ENCODE measurements around the gene ATP10A. TPM values are rescaled to one million over a fixed set of nuclear protein-coding genes. Genes with fewer than 3 reads are reported as not detected.
"Not testable (repeated sequence)": the region's sequence is repeated elsewhere in the genome, so short reads cannot be mapped to it uniquely, and the experiment has no call there.

ATP10A gene
- total and polyA plus RNA-seq, 5 donors from 2014 or later, result 2.8 to 16.1 (median 5.5) TPM

DNA sequence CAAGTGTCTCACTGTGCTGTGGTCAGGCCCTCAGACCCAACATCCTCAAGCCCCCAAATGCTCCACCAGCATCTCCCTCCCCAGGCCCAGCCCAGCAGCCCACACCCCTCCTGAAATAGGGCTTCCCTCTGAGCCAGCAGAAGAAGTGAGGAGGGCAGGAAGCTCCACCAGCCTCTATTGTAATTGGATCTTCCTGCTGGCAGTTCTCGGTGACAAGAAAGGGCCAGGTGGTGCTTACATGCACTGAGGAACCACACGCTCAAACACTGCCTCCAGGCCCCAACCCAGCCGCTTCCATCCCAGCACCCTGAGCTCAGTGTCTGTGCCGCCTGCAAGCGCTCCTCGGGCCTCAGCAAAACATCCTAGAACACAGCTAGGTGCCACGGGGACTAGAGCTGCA, 96.7 kb downstream of the ATP10A start:
- H3K36me3 Mint-ChIP-seq, result peaks cover 28% of the 10 kb centered on the region
- H3K36me3 ChIP-seq (ENCODE audit: control insufficient read depth, insufficient read depth, low read length), result peaks cover 3% of the 10 kb centered on the region
- no peak overlapping the region for H3K27ac Mint-ChIP-seq

DNA sequence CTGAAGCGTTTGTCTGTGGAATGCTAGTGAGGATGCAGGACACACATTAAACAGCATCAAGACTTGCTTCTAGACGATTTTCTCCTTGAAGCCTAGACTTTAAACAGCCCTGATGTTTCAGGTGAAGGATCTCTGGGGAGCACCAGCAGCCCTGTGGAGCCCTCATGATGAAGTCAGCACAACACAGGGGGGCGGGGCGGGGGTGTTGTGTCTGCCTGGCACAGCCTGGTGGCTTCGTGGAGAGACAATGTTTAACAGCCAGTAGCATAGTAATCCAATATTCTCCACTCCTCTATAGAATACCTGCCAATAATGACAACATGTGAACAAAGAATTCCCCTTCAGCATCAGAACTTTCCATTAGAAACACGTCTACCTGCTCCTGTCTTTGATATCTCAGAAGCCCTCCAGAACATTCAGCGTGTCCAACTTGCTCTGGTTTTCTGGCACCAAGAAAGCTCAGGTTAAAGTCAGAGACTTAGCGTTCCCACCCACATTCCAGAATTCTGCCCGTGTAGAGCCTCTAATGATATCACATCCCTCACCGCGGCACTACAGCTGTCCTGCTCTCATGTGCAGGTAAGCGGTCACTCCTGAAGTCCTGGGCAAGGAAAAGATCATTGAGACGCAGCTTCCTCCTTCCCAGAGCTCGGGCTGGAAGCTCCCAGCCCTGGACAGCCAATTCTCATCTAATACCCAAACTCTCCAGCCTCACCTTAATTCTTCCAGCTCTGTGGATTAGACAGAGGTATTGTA, 98.0 kb downstream of the ATP10A start:
- ATAC-seq (ENCODE audit: low read depth in 2 of 2), result no peak
- Histone ChIP-seq H3K36me3 (ENCODE audit: control insufficient read depth, insufficient read depth, low read length) (peaks cover 5% of the 10 kb centered on the region), H3K27me3 (ENCODE audit: control insufficient read depth, insufficient read depth, low read length) (no peaks in the 10 kb centered on the region), H3K27ac (ENCODE audit: insufficient read depth, low read length, poor library complexity, severe bottlenecking) (no peak overlapping the region), H3K4me1 (ENCODE audit: control insufficient read depth, insufficient read depth, low read length, poor library complexity, severe bottlenecking) (no peaks in the 10 kb centered on the region), H3K4me3 (ENCODE audit: low read depth, low read length) (no peak overlapping the region), H3K9me3 (ENCODE audit: control insufficient read depth in 2 of 2, low read length in 2 of 2) (no peaks in the 10 kb centered on the region)
- Mint-ChIP-seq H3K27ac (peak overlapping the region in 1 of 3 donors; percentile 4), H3K4me1 (peaks cover 0 to 5% (median 2%) of the 10 kb centered on the region in 4 donors), H3K27me3 (no peaks in the 10 kb centered on the region), H3K4me3 (no peak overlapping the region), H3K36me3 (peaks cover 28% of the 10 kb centered on the region), H3K9me3 (peaks cover 0 to 4% (median 0%) of the 10 kb centered on the region in 7 donors)
- DNase-seq, result no peak

More for the DNA sequence above, 96.7 kb downstream of the ATP10A start:
- H3K27ac ChIP-seq (ENCODE audit: insufficient read depth, low read length, poor library complexity, severe bottlenecking), result no peak overlapping the region
- H3K4me3 ChIP-seq (ENCODE audit: low read depth, low read length), result no peak overlapping the region
- ATAC-seq (ENCODE audit: low read depth in 2 of 2) (no peak), DNase-seq (no peak)
- H3K4me1 ChIP-seq (ENCODE audit: control insufficient read depth, insufficient read depth, low read length, poor library complexity, severe bottlenecking), result no peaks in the 10 kb centered on the region
- Mint-ChIP-seq H3K9me3 (peaks cover 0 to 4% (median 0%) of the 10 kb centered on the region in 7 donors), H3K27me3 (no peaks in the 10 kb centered on the region), H3K4me3 (no peak overlapping the region), H3K4me1 (peaks cover 0 to 12% (median 5%) of the 10 kb centered on the region in 4 donors)
- H3K9me3 ChIP-seq (ENCODE audit: control insufficient read depth in 2 of 2, low read length in 2 of 2), result no peaks in the 10 kb centered on the region
- H3K27me3 ChIP-seq (ENCODE audit: control insufficient read depth, insufficient read depth, low read length), result no peaks in the 10 kb centered on the region

DNA sequence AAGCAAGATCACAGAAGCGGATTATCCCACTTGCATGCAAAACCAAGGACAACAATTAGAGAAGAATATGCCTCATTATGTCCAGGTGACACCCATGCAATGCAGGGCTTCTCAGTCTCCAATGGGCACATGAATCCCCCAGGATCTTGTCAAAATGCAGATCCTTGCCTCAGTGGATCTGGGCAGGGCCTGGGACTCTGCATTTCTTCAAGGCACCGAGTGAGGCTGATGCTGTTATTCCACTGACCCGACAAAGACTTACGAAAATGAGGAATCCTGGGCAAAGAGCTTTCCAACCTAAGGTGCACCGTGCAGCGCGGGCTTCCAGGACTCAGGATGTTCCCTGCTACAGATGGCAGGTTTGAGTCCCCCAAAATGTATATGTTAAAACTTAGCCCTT, 99.2 kb downstream of the ATP10A start:
- no peaks in the 10 kb centered on the region for H3K9me3 ChIP-seq (ENCODE audit: control insufficient read depth in 2 of 2, low read length in 2 of 2)
- H3K4me3 Mint-ChIP-seq, result no peak overlapping the region
- H3K27me3 ChIP-seq (ENCODE audit: control insufficient read depth, insufficient read depth, low read length), result no peaks in the 10 kb centered on the region
- no peaks in the 10 kb centered on the region for H3K4me1 ChIP-seq (ENCODE audit: control insufficient read depth, insufficient read depth, low read length, poor library complexity, severe bottlenecking)
- H3K27ac Mint-ChIP-seq, result no peak overlapping the region
- DNase-seq (no peak), ATAC-seq (ENCODE audit: low read depth in 2 of 2) (no peak)
- peaks cover 5% of the 10 kb centered on the region for H3K36me3 ChIP-seq (ENCODE audit: control insufficient read depth, insufficient read depth, low read length)
- no peaks in the 10 kb centered on the region for H3K27me3 Mint-ChIP-seq
- H3K27ac ChIP-seq (ENCODE audit: insufficient read depth, low read length, poor library complexity, severe bottlenecking), result no peak overlapping the region
- peaks cover 28% of the 10 kb centered on the region for H3K36me3 Mint-ChIP-seq
- peaks cover 0 to 4% (median 0%) of the 10 kb centered on the region in 7 donors for H3K9me3 Mint-ChIP-seq
- H3K4me3 ChIP-seq (ENCODE audit: low read depth, low read length), result no peak overlapping the region
- peaks cover 0 to 5% (median 2%) of the 10 kb centered on the region in 4 donors for H3K4me1 Mint-ChIP-seq

- Mint-ChIP-seq H3K36me3 (peaks cover 28% of the 10 kb centered on the region), H3K4me1 (peaks cover 0 to 5% (median 2%) of the 10 kb centered on the region in 4 donors), H3K27me3 (no peaks in the 10 kb centered on the region), H3K4me3 (no peak overlapping the region), H3K9me3 (peaks cover 0 to 4% (median 0%) of the 10 kb centered on the region in 7 donors), H3K27ac (no peak overlapping the region)
- ATAC-seq (ENCODE audit: low read depth in 2 of 2) (no peak), DNase-seq (no peak)
- H3K4me1 ChIP-seq (ENCODE audit: control insufficient read depth, insufficient read depth, low read length, poor library complexity, severe bottlenecking), result no peaks in the 10 kb centered on the region
- H3K27ac ChIP-seq (ENCODE audit: insufficient read depth, low read length, poor library complexity, severe bottlenecking), result no peak overlapping the region
- H3K36me3 ChIP-seq (ENCODE audit: control insufficient read depth, insufficient read depth, low read length), result peaks cover 5% of the 10 kb centered on the region
- no peak overlapping the region for H3K4me3 ChIP-seq (ENCODE audit: low read depth, low read length)
- no peaks in the 10 kb centered on the region for H3K9me3 ChIP-seq (ENCODE audit: control insufficient read depth in 2 of 2, low read length in 2 of 2)
- H3K27me3 ChIP-seq (ENCODE audit: control insufficient read depth, insufficient read depth, low read length), result no peaks in the 10 kb centered on the region
These were observed 99.8 kb downstream of the ATP10A start for GRCh38 chr15:25763331-25763751.

DNA sequence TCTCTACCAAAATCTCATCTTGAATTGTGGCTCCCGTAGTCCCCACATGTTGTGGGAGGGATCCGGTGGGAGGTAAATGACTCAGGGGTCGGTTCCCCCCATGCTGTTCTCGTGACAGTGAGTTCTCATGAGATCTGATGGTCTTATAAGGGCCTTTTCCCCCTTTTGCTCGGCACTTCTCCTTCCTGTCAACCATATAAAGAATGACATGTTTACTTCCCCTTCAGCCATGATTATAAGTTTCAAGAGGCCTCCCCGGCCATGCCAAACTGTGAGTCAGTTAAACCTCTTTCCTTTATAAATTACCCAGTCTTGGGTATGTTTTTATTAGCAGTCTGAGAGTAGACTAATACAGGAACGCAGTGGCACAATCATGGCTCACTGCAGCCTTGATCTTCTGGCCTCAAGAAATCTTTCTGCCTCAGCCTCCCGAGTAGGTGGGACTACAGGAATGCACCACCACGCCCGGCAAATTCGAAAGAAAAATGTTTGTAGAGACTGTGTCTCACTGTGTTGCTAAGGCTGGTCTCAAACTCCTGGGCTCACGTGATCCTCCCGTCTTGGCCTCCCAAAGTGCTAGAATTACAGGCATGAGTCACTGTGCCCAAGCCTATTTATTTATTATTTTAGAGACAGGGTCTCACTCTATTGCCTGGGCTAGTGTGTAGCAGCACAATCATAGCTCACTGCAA, 101.0 kb downstream of the ATP10A start:
- H3K9me3 Mint-ChIP-seq, result peaks cover 0 to 4% (median 0%) of the 10 kb centered on the region in 7 donors
- ATAC-seq (ENCODE audit: low read depth in 2 of 2), result no peak
- DNase-seq, result no peak
- no peak overlapping the region for H3K4me3 ChIP-seq (ENCODE audit: low read depth, low read length)
- no peak overlapping the region for H3K4me3 Mint-ChIP-seq
- H3K4me1 ChIP-seq (ENCODE audit: control insufficient read depth, insufficient read depth, low read length, poor library complexity, severe bottlenecking), result no peaks in the 10 kb centered on the region
- H3K27ac ChIP-seq (ENCODE audit: insufficient read depth, low read length, poor library complexity, severe bottlenecking), result no peak overlapping the region
- peak overlapping the region in 1 of 3 donors; percentile 56 for H3K27ac Mint-ChIP-seq
- no peaks in the 10 kb centered on the region for H3K9me3 ChIP-seq (ENCODE audit: control insufficient read depth in 2 of 2, low read length in 2 of 2)
- no peaks in the 10 kb centered on the region for H3K27me3 ChIP-seq (ENCODE audit: control insufficient read depth, insufficient read depth, low read length)
- peaks cover 5% of the 10 kb centered on the region for H3K36me3 ChIP-seq (ENCODE audit: control insufficient read depth, insufficient read depth, low read length)
- H3K36me3 Mint-ChIP-seq, result peaks cover 28% of the 10 kb centered on the region
- peaks cover 0 to 5% (median 4%) of the 10 kb centered on the region in 4 donors for H3K4me1 Mint-ChIP-seq
- H3K27me3 Mint-ChIP-seq, result no peaks in the 10 kb centered on the region

- Histone ChIP-seq H3K9me3 (ENCODE audit: control insufficient read depth in 2 of 2, low read length in 2 of 2) (no peaks in the 10 kb centered on the region), H3K27ac (ENCODE audit: insufficient read depth, low read length, poor library complexity, severe bottlenecking) (no peak overlapping the region), H3K27me3 (ENCODE audit: control insufficient read depth, insufficient read depth, low read length) (no peaks in the 10 kb centered on the region), H3K4me1 (ENCODE audit: control insufficient read depth, insufficient read depth, low read length, poor library complexity, severe bottlenecking) (no peaks in the 10 kb centered on the region), H3K36me3 (ENCODE audit: control insufficient read depth, insufficient read depth, low read length) (peaks cover 3% of the 10 kb centered on the region), H3K4me3 (ENCODE audit: low read depth, low read length) (no peak overlapping the region)
- H3K36me3 Mint-ChIP-seq, result peaks cover 20% of the 10 kb centered on the region
- DNase-seq, result no peak
- peaks cover 0 to 4% (median 2%) of the 10 kb centered on the region in 4 donors for H3K4me1 Mint-ChIP-seq
- H3K4me3 Mint-ChIP-seq, result no peak overlapping the region
- H3K27ac Mint-ChIP-seq, result no peak overlapping the region
- no peak for ATAC-seq (ENCODE audit: low read depth in 2 of 2)
- H3K27me3 Mint-ChIP-seq, result no peaks in the 10 kb centered on the region
- H3K9me3 Mint-ChIP-seq, result peaks cover 0 to 5% (median 0%) of the 10 kb centered on the region in 7 donors
These were observed 103.7 kb downstream of the ATP10A start for GRCh38 chr15:25759421-25759820.

DNA sequence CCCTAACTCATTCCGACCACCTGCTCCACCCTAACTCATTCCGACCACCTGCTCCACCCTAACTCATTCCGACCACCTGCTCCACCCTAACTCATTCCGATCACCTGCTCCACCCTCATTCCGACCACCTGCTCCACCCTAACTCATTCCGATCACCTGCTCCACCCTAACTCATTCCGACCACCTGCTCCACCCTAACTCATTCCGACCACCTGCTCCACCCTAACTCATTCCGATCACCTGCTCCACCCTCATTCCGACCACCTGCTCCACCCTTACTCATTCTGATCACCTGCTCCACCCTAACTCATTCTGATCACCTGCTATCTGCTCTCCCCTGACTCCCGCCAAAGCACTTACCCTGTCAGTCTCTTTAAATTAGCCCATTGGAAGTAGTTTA, 104.5 kb downstream of the ATP10A start:
- DNase-seq; ATAC-seq (ENCODE audit: low read depth in 2 of 2); H3K4me1 Mint-ChIP-seq; H3K4me3 ChIP-seq (ENCODE audit: low read depth, low read length); H3K36me3 ChIP-seq (ENCODE audit: control insufficient read depth, insufficient read depth, low read length); H3K4me1 ChIP-seq (ENCODE audit: control insufficient read depth, insufficient read depth, low read length, poor library complexity, severe bottlenecking); H3K9me3 ChIP-seq (ENCODE audit: control insufficient read depth in 2 of 2, low read length in 2 of 2); H3K27me3 ChIP-seq (ENCODE audit: control insufficient read depth, insufficient read depth, low read length); H3K9me3 Mint-ChIP-seq; H3K27me3 Mint-ChIP-seq; H3K4me3 Mint-ChIP-seq; H3K27ac ChIP-seq (ENCODE audit: insufficient read depth, low read length, poor library complexity, severe bottlenecking): not testable (repeated sequence)
- H3K36me3 Mint-ChIP-seq, result peaks cover 14% of the 10 kb centered on the region
- H3K27ac Mint-ChIP-seq, result peak overlapping the region in 1 of 3 donors; percentile 74
